HepG2 (cell line): ENCODE results near the gene NLRP12. TPM values are rescaled to one million over a fixed set of nuclear protein-coding genes. Genes with fewer than 3 reads are reported as not detected.

Experiments used
- ATAC-seq: fragments of 200-7000 bp; cut with Tn5 transposase; 3 replicates; pipeline ENCODE4 v1.9.1; 2020; ENCODE audit warnings: mild to moderate bottlenecking, moderate library complexity
- BruUV-seq: library from RNA; stranded (reverse); fragments of 400-500 nt; replicated peaks from 2 replicates; lab custom pipeline; 2021; lab: Mats Ljungman, UMichigan
- CTCF ChIA-PET: fragments of 300-600 bp; formaldehyde crosslinking; extraction: SDS; loops from one replicate; lab custom pipeline; 2021; ENCODE audit warnings: low total read pairs, inconsistent platforms, low intra/inter-chr PET ratio; lab: Yijun Ruan, JAX
- POLR2A ChIA-PET: fragments of 350-600 bp; sonication (Branson Sonifier 250); formaldehyde crosslinking; loops from one replicate; lab custom pipeline; 2020; ENCODE audit warnings: antibody characterized with exemption, inconsistent platforms; lab: Yijun Ruan, JAX
- DNase-seq: peaks from one replicate; pipeline ENCODE4 v3.0.0-alpha.2; 2015; ENCODE audit warnings: low spot score
- FAIRE-seq: peaks from 3 replicates; lab custom pipeline; 2011; peaks lifted over from hg19 to GRCh38; lab: Jason Lieb, UNC
- H2AFZ ChIP-seq: one replicate; pipeline ENCODE4 v1.6.1; 2011; ENCODE audit warnings: low read length, inconsistent platforms
- H3K27ac ChIP-seq: fragments of 300-600 bp; 3 replicates; pipeline ENCODE4 v1.8.0; 2011; ENCODE audit warnings: mixed run types, mild to moderate bottlenecking, mixed read lengths, low read length, inconsistent platforms; ENCODE audit not compliant: insufficient read depth; ENCODE audit errors: extremely low read length
- H3K27me3 ChIP-seq, 2 experiments: fragments of 200-600 bp in 1 of 2; 2 replicates in 1 of 2; 3 replicates in 1 of 2; pipeline versions ENCODE4 v1.6.0 to v1.8.0; 2011; ENCODE audit warnings: low read length in 2 of 2, mild to moderate bottlenecking in 2 of 2, moderate library complexity in 2 of 2, inconsistent platforms in 1 of 2; ENCODE audit not compliant: insufficient read depth in 2 of 2, control insufficient read depth in 1 of 2
- H3K36me3 ChIP-seq, 2 experiments: fragments of 200-600 bp in 1 of 2; replicated peaks in 1 of 2; 2 replicates in 1 of 2; 3 replicates in 1 of 2; pipeline versions ENCODE4 v1.5.1 to v1.8.0; 2011; ENCODE audit warnings: low read length in 2 of 2, inconsistent platforms in 1 of 2; ENCODE audit not compliant: insufficient read depth in 2 of 2, control insufficient read depth in 1 of 2
- H3K4me1 ChIP-seq: 2 replicates; pipeline ENCODE4 v1.5.1; 2012; ENCODE audit warnings: low read length, inconsistent platforms; ENCODE audit not compliant: insufficient read depth
- H3K4me2 ChIP-seq: 2 replicates; pipeline ENCODE4 v1.6.0; 2011; ENCODE audit warnings: low read depth, low read length, inconsistent platforms
- H3K4me3 ChIP-seq, 3 experiments: fragments of 200-600 bp in 1 of 3; sonication (generic), shearing (Covaris generic) in 1 of 3; replicated peaks in 1 of 3; 2 replicates each; pipeline ENCODE4 v1.5.1; 2011 to 2016; ENCODE audit warnings: low read length in 3 of 3, inconsistent platforms in 2 of 3, low read depth in 2 of 3, mild to moderate bottlenecking in 2 of 3, control low read depth in 1 of 3, mixed read lengths in 1 of 3; ENCODE audit not compliant: insufficient read depth in 1 of 3
- H3K79me2 ChIP-seq: one replicate; pipeline ENCODE4 v1.6.1; 2011; ENCODE audit warnings: low read length, inconsistent platforms; ENCODE audit not compliant: insufficient read depth
- H3K9ac ChIP-seq: 2 replicates; pipeline ENCODE4 v1.6.0; 2011; ENCODE audit warnings: mild to moderate bottlenecking, low read depth, low read length, inconsistent platforms; ENCODE audit not compliant: insufficient read depth
- H3K9me3 ChIP-seq: 2 replicates; pipeline ENCODE4 v1.5.1; 2012; ENCODE audit warnings: mild to moderate bottlenecking, low read length
- H4K20me1 ChIP-seq: 2 replicates; pipeline ENCODE4 v1.6.0; 2011; ENCODE audit warnings: inconsistent platforms, mild to moderate bottlenecking, low read length, moderate library complexity; ENCODE audit not compliant: insufficient read depth
- AHR ChIP-seq: IDR thresholded peaks from 2 replicates; pipeline ENCODE4 v1.6.1; 2018; ENCODE audit warnings: missing genetic modification reagents, missing compliant biosample characterization
- DMAP1 ChIP-seq: IDR thresholded peaks from 2 replicates; pipeline ENCODE4 v1.6.1; 2016
- KDM1A ChIP-seq: IDR thresholded peaks from 2 replicates; pipeline ENCODE4 v1.6.1; 2016; ENCODE audit warnings: missing compliant biosample characterization
- SMC3 ChIP-seq: IDR thresholded peaks from 2 replicates; pipeline ENCODE4 v1.6.1; 2011; ENCODE audit warnings: low read length, improper control_type of control experiment
- YY1 ChIP-seq: IDR thresholded peaks from 2 replicates; pipeline ENCODE4 v1.6.1; 2011; ENCODE audit warnings: low read length, low read depth, moderate library complexity, mild to moderate bottlenecking; ENCODE audit not compliant: insufficient read depth, insufficient replicate concordance
- WGBS: methylation state at CpG from one replicate; pipeline ENCODE4 v1.1.6; 2017; ENCODE audit warnings: low lambda C conversion rate; 5-methylcytosine and 5-hydroxymethylcytosine counted together
- in situ Hi-C: cut with HindIII; loops from 2 replicates; pipeline ENCODE4 v1.10.0; 2017; ENCODE audit warnings: low pct_unique_long_range_greater_than_20kb; ENCODE audit not compliant: extremely low pct_ligation_motif_present
- intact Hi-C: fragments of 100-400 bp; cut with micrococcal nuclease; formaldehyde crosslinking; loops from one replicate; pipeline ENCODE4 v1.10.0; 2022; ENCODE audit not compliant: unreplicated experiment
- polyA plus RNA-seq, 8 experiments: library from polyadenylated mRNA; depleted of rRNA in 3 of 8; stranded (reverse) in 7 of 8; unstranded in 1 of 8; fragments of >200 nt; fragmentation: Illumina TruSeq in 4 of 8; extraction: Trizol in 4 of 8; gene quantifications; 2 replicates each; pipeline versions ENCODE4 v1.2.1 to v1.2.3, GENCODE V29; 2011 to 2016; ENCODE audit warnings: low read depth in 4 of 8, missing spikeins in 1 of 8, mixed read lengths in 1 of 8; ENCODE audit not compliant: insufficient read depth in 1 of 8
- total RNA-seq, 5 experiments: library from RNA; depleted of rRNA; stranded (reverse); fragments of >200 nt; fragmentation: Illumina TruSeq; extraction: Trizol; gene quantifications; 2 replicates each; pipeline ENCODE4 v1.2.3, GENCODE V29; 2016; ENCODE audit warnings: low read depth in 1 of 5
- TF ChIP-seq, protein P1 (sequence below): IDR thresholded peaks from 2 replicates; pipeline ENCODE4 v1.4.0; 2020; ENCODE audit warnings: mild to moderate bottlenecking, missing genetic modification reagents

Gene NLRP12
- total and polyA plus RNA-seq, 2 of the 13 experiments (the other 11 are each of a cell fraction or from before 2014, with no cell fraction given), result 0.15 to 0.20 TPM

DNA sequence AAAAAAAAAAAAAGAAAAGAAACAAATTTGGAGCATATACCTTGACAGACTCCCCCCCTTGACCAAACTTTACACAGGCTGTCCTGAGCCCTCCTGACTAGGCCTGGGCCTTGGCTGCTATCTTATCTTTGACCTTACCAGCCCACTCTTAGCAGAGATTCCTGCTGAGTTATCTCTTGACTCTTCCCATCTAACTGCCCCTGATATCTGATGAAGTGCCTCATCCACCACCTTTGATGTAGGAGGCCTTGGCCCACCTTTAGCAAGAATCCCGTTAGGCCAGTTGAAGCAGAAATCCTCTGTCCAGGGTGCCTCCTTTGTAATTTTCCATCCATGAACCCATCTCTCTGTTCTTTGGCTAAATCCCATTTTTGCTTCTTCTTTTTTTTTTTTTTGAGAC lies 43.6 kb downstream of the NLRP12 start:
- CTCF ChIA-PET, result no interaction called here
- FAIRE-seq, result no peak
- intact Hi-C loops, result no loop called here

More for the DNA sequence above, 43.6 kb downstream of the NLRP12 start:
- Histone ChIP-seq H3K9ac (no peak overlapping the region), H3K4me3 (no peak overlapping the region), H3K36me3 (no peaks in the 10 kb centered on the region), H3K79me2 (no peaks in the 10 kb centered on the region), H3K9me3 (no peaks in the 10 kb centered on the region), H3K27me3 (no peaks in the 10 kb centered on the region), H2AFZ (no peak overlapping the region), H3K4me2 (no peak overlapping the region), H3K27ac (no peak overlapping the region), H3K4me1 (peaks cover 19% of the 10 kb centered on the region), H4K20me1 (no peaks in the 10 kb centered on the region)
- no peak for TF ChIP-seq YY1
- no peak for TF ChIP-seq AHR (CRISPR knock-in tag)
- no peak for TF ChIP-seq KDM1A (CRISPR knock-in tag)
- no peak for TF ChIP-seq SMC3
- TF ChIP-seq, protein P1, sequence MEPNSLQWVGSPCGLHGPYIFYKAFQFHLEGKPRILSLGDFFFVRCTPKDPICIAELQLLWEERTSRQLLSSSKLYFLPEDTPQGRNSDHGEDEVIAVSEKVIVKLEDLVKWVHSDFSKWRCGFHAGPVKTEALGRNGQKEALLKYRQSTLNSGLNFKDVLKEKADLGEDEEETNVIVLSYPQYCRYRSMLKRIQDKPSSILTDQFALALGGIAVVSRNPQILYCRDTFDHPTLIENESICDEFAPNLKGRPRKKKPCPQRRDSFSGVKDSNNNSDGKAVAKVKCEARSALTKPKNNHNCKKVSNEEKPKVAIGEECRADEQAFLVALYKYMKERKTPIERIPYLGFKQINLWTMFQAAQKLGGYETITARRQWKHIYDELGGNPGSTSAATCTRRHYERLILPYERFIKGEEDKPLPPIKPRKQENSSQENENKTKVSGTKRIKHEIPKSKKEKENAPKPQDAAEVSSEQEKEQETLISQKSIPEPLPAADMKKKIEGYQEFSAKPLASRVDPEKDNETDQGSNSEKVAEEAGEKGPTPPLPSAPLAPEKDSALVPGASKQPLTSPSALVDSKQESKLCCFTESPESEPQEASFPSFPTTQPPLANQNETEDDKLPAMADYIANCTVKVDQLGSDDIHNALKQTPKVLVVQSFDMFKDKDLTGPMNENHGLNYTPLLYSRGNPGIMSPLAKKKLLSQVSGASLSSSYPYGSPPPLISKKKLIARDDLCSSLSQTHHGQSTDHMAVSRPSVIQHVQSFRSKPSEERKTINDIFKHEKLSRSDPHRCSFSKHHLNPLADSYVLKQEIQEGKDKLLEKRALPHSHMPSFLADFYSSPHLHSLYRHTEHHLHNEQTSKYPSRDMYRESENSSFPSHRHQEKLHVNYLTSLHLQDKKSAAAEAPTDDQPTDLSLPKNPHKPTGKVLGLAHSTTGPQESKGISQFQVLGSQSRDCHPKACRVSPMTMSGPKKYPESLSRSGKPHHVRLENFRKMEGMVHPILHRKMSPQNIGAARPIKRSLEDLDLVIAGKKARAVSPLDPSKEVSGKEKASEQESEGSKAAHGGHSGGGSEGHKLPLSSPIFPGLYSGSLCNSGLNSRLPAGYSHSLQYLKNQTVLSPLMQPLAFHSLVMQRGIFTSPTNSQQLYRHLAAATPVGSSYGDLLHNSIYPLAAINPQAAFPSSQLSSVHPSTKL (CRISPR knock-in tag), result no peak
- no peak for TF ChIP-seq DMAP1 (CRISPR knock-in tag)
- in situ Hi-C loops, result no loop called here
- DNase-seq, result no peak
- POLR2A ChIA-PET, result no interaction called here
- ATAC-seq, result no peak
- 6% methylated on average over 1 of the region's 1 CpG for WGBS
- BruUV-seq, result no TSS peak
